GM23338 (cell line): ENCODE measurements around the gene DLX2. TPM values are rescaled to one million over a fixed set of nuclear protein-coding genes. Genes with fewer than 3 reads are reported as not detected.

Source experiments
- ATAC-seq: fragments of 200-7000 bp; cut with Tn5 transposase; 3 replicates; pipeline ENCODE4 v1.9.1; 2020
- DNase-seq: peaks from one replicate; pipeline ENCODE4 v3.0.0-alpha.2; 2015; ENCODE audit warnings: low spot score
- H2AFZ ChIP-seq: fragments of 200-600 bp; sonication (generic); 2 replicates; pipeline ENCODE4 v1.8.0; 2016; ENCODE audit warnings: antibody characterized with exemption, mild to moderate bottlenecking, moderate library complexity
- H3F3A ChIP-seq: fragments of 200-600 bp; sonication (generic); replicated peaks from 2 replicates; pipeline ENCODE4 v1.8.0; 2017; ENCODE audit warnings: antibody characterized with exemption, mixed run types, low read depth
- H3K27ac ChIP-seq: fragments of 200-600 bp; sonication (generic); 2 replicates; pipeline ENCODE4 v1.6.1; 2016; ENCODE audit warnings: low read depth
- H3K27me3 ChIP-seq: fragments of 200-600 bp; sonication (generic); 2 replicates; pipeline ENCODE4 v1.8.0; 2016; ENCODE audit warnings: mild to moderate bottlenecking, mixed run types, moderate library complexity; ENCODE audit not compliant: insufficient read depth
- H3K36me3 ChIP-seq: fragments of 200-600 bp; sonication (generic); 2 replicates; pipeline ENCODE4 v1.8.0; 2016; ENCODE audit warnings: mild to moderate bottlenecking; ENCODE audit not compliant: insufficient read depth
- H3K4me1 ChIP-seq: fragments of 200-600 bp; sonication (generic); 2 replicates; pipeline ENCODE4 v1.8.0; 2016; ENCODE audit warnings: mild to moderate bottlenecking, moderate library complexity; ENCODE audit not compliant: insufficient read depth
- H3K4me2 ChIP-seq: fragments of 200-600 bp; sonication (generic); 2 replicates; pipeline ENCODE4 v1.7.1; 2017; ENCODE audit warnings: mixed run types
- H3K4me3 ChIP-seq: fragments of 200-600 bp; sonication (generic); 2 replicates; pipeline ENCODE4 v1.6.1; 2016; ENCODE audit warnings: mixed run types
- H3K79me2 ChIP-seq: fragments of 200-600 bp; sonication (generic); replicated peaks from 2 replicates; pipeline ENCODE4 v1.8.0; 2017; ENCODE audit warnings: mild to moderate bottlenecking; ENCODE audit not compliant: insufficient read depth
- H3K9me2 ChIP-seq: fragments of 200-600 bp; sonication (generic); 2 replicates; pipeline ENCODE4 v1.8.0; 2017; ENCODE audit not compliant: insufficient read depth
- H4K20me1 ChIP-seq: fragments of 200-600 bp; sonication (generic); replicated peaks from 2 replicates; pipeline ENCODE4 v1.8.0; 2017; ENCODE audit warnings: mild to moderate bottlenecking; ENCODE audit not compliant: insufficient read depth
- H3K27ac Mint-ChIP-seq: 2 replicates; pipeline ENCODE4 v1.8.0; 2020; ENCODE audit warnings: inconsistent platforms, mild to moderate bottlenecking, moderate library complexity, mixed read lengths
- H3K27me3 Mint-ChIP-seq: 3 replicates; pipeline ENCODE4 v1.8.0; 2022; ENCODE audit warnings: low read depth, mild to moderate bottlenecking, moderate library complexity, mixed read lengths, inconsistent platforms; ENCODE audit not compliant: insufficient read depth, poor library complexity
- H3K36me3 Mint-ChIP-seq: 3 replicates; pipeline ENCODE4 v1.8.0; 2021; ENCODE audit warnings: low read depth, mild to moderate bottlenecking, inconsistent platforms, moderate library complexity, mixed read lengths
- H3K4me1 Mint-ChIP-seq: 3 replicates; pipeline ENCODE4 v1.8.0; 2020; ENCODE audit warnings: mild to moderate bottlenecking, inconsistent platforms, mixed read lengths
- H3K4me3 Mint-ChIP-seq: 3 replicates; pipeline ENCODE4 v1.8.0; 2021; ENCODE audit warnings: moderate library complexity, mild to moderate bottlenecking, inconsistent platforms, mixed read lengths
- H3K9me3 Mint-ChIP-seq: 3 replicates; pipeline ENCODE4 v1.8.0; 2020; ENCODE audit warnings: moderate library complexity, mild to moderate bottlenecking, inconsistent platforms, mixed read lengths
- CREB1 ChIP-seq: fragments of 250-450 bp; sonication (Bioruptor Pico); IDR thresholded peaks from 2 replicates; pipeline ENCODE4 v1.5.0; 2020; ENCODE audit warnings: low read depth, mild to moderate bottlenecking, moderate library complexity
- CTCF ChIP-seq, 2 experiments: fragments of 200-600 bp in 1 of 2; sonication (generic) in 1 of 2; conservative IDR thresholded peaks; 2 replicates each; pipeline versions ENCODE4 v1.5.1 to v1.6.1; 2016 to 2017; ENCODE audit warnings: antibody characterized with exemption in 2 of 2, low read depth in 2 of 2, mild to moderate bottlenecking in 2 of 2, moderate library complexity in 1 of 2
- EZH2 ChIP-seq: fragments of 200-600 bp; sonication (generic); IDR thresholded peaks from one replicate; pipeline ENCODE4 v1.8.0; 2017; ENCODE audit warnings: antibody characterized with exemption, mild to moderate bottlenecking, low read depth; ENCODE audit not compliant: unreplicated experiment
- EZH2phosphoT487 ChIP-seq: fragments of 200-600 bp; sonication (generic); IDR thresholded peaks from one replicate; pipeline ENCODE4 v1.8.1; 2018; ENCODE audit warnings: antibody characterized with exemption; ENCODE audit not compliant: unreplicated experiment
- JUNB ChIP-seq: IDR thresholded peaks from one replicate; pipeline ENCODE4 v1.6.1; 2016; ENCODE audit warnings: antibody characterized with exemption; ENCODE audit not compliant: unreplicated experiment
- NANOG ChIP-seq: IDR thresholded peaks from 2 replicates; pipeline ENCODE4 v1.6.1; 2016; ENCODE audit warnings: antibody characterized with exemption, borderline replicate concordance
- POLR2AphosphoS5 ChIP-seq: IDR thresholded peaks from 2 replicates; pipeline ENCODE4 v1.6.1; 2016; ENCODE audit warnings: antibody characterized with exemption, low read depth
- REST ChIP-seq: IDR thresholded peaks from one replicate; pipeline ENCODE4 v1.6.1; 2018; ENCODE audit warnings: antibody characterized with exemption; ENCODE audit not compliant: unreplicated experiment
- STAT1 ChIP-seq: IDR thresholded peaks from one replicate; pipeline ENCODE4 v1.6.1; 2016; ENCODE audit warnings: antibody characterized with exemption; ENCODE audit not compliant: unreplicated experiment
- ZNF114 ChIP-seq: fragments of 250-450 bp; sonication (Bioruptor Pico); IDR thresholded peaks from 2 replicates; pipeline ENCODE4 v1.5.0; 2020; ENCODE audit warnings: mild to moderate bottlenecking, moderate library complexity
- ZNF331 ChIP-seq: fragments of 250-450 bp; sonication (Bioruptor Pico); IDR thresholded peaks from 2 replicates; pipeline ENCODE4 v1.5.0; 2020; ENCODE audit warnings: low read depth, mild to moderate bottlenecking, moderate library complexity
- ZNF462 ChIP-seq: fragments of 250-450 bp; sonication (Bioruptor Pico); IDR thresholded peaks from 2 replicates; pipeline ENCODE4 v1.5.0; 2020; ENCODE audit warnings: mild to moderate bottlenecking, moderate library complexity
- polyA plus RNA-seq: library from polyadenylated mRNA; unstranded; fragments of >200 nt; fragmentation: Nextera tagmentation; extraction: Ambion mirVana; gene quantifications from 2 replicates; pipeline ENCODE4 v1.2.1, GENCODE V29; 2016
- total RNA-seq: library from RNA; depleted of rRNA; stranded (reverse); fragments of >200 nt; shearing (Covaris generic); gene quantifications from 2 replicates; pipeline ENCODE4 v1.2.3, GENCODE V29; 2014

DLX2 gene
- total and polyA plus RNA-seq, 2 experiments from 2014 or later = 0.08 to 0.24 TPM

GRCh38 chr2:172119089-172119488 is 16.4 kb upstream of the DLX2 start:
- H3K9me2 ChIP-seq = no peaks in the 10 kb centered on the region
- no peaks in the 10 kb centered on the region for H3K36me3 ChIP-seq
- Mint-ChIP-seq H3K27ac (no peak overlapping the region), H3K4me3 (no peak overlapping the region), H3K4me1 (no peaks in the 10 kb centered on the region), H3K27me3 (peaks cover 3% of the 10 kb centered on the region), H3K9me3 (no peaks in the 10 kb centered on the region), H3K36me3 (no peaks in the 10 kb centered on the region)
- DNase-seq (no peak), ATAC-seq (no peak)
- H3K27ac ChIP-seq = no peak overlapping the region
- no peaks in the 10 kb centered on the region for H3F3A ChIP-seq
- H3K27me3 ChIP-seq = no peaks in the 10 kb centered on the region
- no peak overlapping the region for H3K4me2 ChIP-seq
- no peaks in the 10 kb centered on the region for H3K4me1 ChIP-seq
- no peaks in the 10 kb centered on the region for H3K79me2 ChIP-seq
- no peak for TF ChIP-seq NANOG
- TF ChIP-seq JUNB = no peak
- H3K4me3 ChIP-seq = no peak overlapping the region
- H2AFZ ChIP-seq = no peak overlapping the region
- H4K20me1 ChIP-seq = no peaks in the 10 kb centered on the region

GRCh38 chr2:172116107-172116506 is 13.4 kb upstream of the DLX2 start:
- Mint-ChIP-seq H3K9me3 (no peaks in the 10 kb centered on the region), H3K27me3 (peaks cover 18% of the 10 kb centered on the region), H3K36me3 (no peaks in the 10 kb centered on the region), H3K4me1 (no peaks in the 10 kb centered on the region), H3K4me3 (no peak overlapping the region), H3K27ac (no peak overlapping the region)
- Histone ChIP-seq H3K4me1 (no peaks in the 10 kb centered on the region), H2AFZ (no peak overlapping the region), H4K20me1 (no peaks in the 10 kb centered on the region), H3K36me3 (no peaks in the 10 kb centered on the region), H3K27me3 (peaks cover 20% of the 10 kb centered on the region), H3K27ac (no peak overlapping the region), H3K4me3 (no peak overlapping the region), H3K4me2 (no peak overlapping the region), H3F3A (no peaks in the 10 kb centered on the region), H3K79me2 (no peaks in the 10 kb centered on the region), H3K9me2 (no peaks in the 10 kb centered on the region)
- DNase-seq = no peak
- ATAC-seq = no peak
- no peak for TF ChIP-seq ZNF114
- TF ChIP-seq CTCF (conservative IDR thresholded peaks at IDR 0.05; ENCODE audit: low read depth in 2 of 2) = no peak
- TF ChIP-seq EZH2phosphoT487 = no peak
- no peak for TF ChIP-seq STAT1
- no peak for TF ChIP-seq JUNB
- no peak for TF ChIP-seq CREB1 (CRISPR knock-in tag)
- no peak for TF ChIP-seq ZNF462 (CRISPR knock-in tag)
- no peak for TF ChIP-seq POLR2AphosphoS5
- TF ChIP-seq EZH2 = no peak
- no peak for TF ChIP-seq ZNF331 (CRISPR knock-in tag)
- no peak for TF ChIP-seq REST
- no peak for TF ChIP-seq NANOG
